Peyer's patch (tissue), 4 donors: Measurements from ENCODE around the gene MAP1A.
"Not testable (repeated sequence)": the region's sequence is repeated elsewhere in the genome, so short reads cannot be mapped to it uniquely, and the experiment has no call there.

Source experiments
- POLR2A ChIP-seq, 2 donors: fragments of 450-650 bp; IDR thresholded peaks; one replicate each; pipeline ENCODE4 v1.5.1; 2017; ENCODE audit warnings: antibody characterized with exemption in 2 of 2, mild to moderate bottlenecking in 2 of 2, moderate library complexity in 2 of 2
- TF ChIP-seq, protein P1 (sequence below), 6 experiments: fragments of 450-650 bp in 4 of 6; fragments of 200-600 bp in 2 of 6; sonication (generic) in 1 of 6; IDR thresholded peaks; one replicate each; pipeline ENCODE4 v1.5.1; 2017 to 2019; ENCODE audit warnings: antibody characterized with exemption in 6 of 6, mild to moderate bottlenecking in 3 of 6, moderate library complexity in 1 of 6

DNA sequence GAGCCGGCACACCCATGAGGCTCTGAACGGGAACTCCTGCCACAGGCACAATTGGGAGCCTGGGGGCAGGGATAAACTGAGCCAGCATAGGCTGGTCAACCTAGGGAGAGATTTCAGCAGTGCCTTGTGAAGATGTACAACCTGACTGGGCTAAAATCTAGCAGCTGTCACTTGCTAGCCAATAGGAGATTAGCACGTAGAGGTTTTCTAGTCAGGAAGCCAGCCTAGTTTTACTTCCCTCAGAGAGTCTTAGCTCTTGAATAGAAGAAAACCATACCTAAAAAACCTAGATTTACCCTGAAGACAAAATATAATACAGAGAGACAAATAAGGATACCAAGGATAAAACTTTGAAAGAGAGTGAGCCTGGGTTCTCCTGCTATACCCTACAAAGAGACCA is 45.3 kb downstream of the MAP1A start:
- TF ChIP-seq, protein P1, sequence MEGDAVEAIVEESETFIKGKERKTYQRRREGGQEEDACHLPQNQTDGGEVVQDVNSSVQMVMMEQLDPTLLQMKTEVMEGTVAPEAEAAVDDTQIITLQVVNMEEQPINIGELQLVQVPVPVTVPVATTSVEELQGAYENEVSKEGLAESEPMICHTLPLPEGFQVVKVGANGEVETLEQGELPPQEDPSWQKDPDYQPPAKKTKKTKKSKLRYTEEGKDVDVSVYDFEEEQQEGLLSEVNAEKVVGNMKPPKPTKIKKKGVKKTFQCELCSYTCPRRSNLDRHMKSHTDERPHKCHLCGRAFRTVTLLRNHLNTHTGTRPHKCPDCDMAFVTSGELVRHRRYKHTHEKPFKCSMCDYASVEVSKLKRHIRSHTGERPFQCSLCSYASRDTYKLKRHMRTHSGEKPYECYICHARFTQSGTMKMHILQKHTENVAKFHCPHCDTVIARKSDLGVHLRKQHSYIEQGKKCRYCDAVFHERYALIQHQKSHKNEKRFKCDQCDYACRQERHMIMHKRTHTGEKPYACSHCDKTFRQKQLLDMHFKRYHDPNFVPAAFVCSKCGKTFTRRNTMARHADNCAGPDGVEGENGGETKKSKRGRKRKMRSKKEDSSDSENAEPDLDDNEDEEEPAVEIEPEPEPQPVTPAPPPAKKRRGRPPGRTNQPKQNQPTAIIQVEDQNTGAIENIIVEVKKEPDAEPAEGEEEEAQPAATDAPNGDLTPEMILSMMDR (IDR thresholded peaks at IDR 0.05), result not testable (repeated sequence)
- not testable (repeated sequence) for TF ChIP-seq POLR2A (IDR thresholded peaks at IDR 0.05)
